Measurements from ENCODE around the gene CCDC43.

DNA sequence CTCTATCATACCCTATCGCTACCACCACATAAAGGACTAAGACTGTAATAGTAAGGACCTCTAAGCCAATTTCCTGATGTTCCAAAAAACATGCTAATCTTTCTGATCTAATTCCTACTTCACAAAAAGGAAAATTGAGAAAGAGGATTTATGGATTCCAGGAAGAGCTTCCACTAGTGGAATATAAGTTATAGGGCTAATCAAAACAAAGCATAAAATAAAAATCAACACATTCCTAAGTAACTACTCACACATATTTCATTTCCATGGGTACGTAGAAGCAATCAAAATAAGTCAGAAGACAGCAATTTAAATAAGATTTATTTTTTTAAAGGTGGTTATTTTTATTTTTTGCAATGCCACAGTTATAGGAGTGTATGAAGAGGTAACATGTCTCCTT, 12.4 kb downstream of the CCDC43 start:
- TF ChIP-seq ZFP30 (CRISPR knock-in tag; IDR thresholded peaks at IDR 0.05), result no peak
- no peak for TF ChIP-seq TOX (CRISPR knock-in tag; IDR thresholded peaks at IDR 0.05; ENCODE audit: borderline replicate concordance)
- TF ChIP-seq ZFP3 (CRISPR knock-in tag; IDR thresholded peaks at IDR 0.05), result no peak
- TF ChIP-seq, protein P1, sequence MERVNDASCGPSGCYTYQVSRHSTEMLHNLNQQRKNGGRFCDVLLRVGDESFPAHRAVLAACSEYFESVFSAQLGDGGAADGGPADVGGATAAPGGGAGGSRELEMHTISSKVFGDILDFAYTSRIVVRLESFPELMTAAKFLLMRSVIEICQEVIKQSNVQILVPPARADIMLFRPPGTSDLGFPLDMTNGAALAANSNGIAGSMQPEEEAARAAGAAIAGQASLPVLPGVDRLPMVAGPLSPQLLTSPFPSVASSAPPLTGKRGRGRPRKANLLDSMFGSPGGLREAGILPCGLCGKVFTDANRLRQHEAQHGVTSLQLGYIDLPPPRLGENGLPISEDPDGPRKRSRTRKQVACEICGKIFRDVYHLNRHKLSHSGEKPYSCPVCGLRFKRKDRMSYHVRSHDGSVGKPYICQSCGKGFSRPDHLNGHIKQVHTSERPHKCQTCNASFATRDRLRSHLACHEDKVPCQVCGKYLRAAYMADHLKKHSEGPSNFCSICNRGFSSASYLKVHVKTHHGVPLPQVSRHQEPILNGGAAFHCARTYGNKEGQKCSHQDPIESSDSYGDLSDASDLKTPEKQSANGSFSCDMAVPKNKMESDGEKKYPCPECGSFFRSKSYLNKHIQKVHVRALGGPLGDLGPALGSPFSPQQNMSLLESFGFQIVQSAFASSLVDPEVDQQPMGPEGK (CRISPR knock-in tag; IDR thresholded peaks at IDR 0.05; ENCODE audit: borderline replicate concordance), result no peak
- TF ChIP-seq, protein P2, sequence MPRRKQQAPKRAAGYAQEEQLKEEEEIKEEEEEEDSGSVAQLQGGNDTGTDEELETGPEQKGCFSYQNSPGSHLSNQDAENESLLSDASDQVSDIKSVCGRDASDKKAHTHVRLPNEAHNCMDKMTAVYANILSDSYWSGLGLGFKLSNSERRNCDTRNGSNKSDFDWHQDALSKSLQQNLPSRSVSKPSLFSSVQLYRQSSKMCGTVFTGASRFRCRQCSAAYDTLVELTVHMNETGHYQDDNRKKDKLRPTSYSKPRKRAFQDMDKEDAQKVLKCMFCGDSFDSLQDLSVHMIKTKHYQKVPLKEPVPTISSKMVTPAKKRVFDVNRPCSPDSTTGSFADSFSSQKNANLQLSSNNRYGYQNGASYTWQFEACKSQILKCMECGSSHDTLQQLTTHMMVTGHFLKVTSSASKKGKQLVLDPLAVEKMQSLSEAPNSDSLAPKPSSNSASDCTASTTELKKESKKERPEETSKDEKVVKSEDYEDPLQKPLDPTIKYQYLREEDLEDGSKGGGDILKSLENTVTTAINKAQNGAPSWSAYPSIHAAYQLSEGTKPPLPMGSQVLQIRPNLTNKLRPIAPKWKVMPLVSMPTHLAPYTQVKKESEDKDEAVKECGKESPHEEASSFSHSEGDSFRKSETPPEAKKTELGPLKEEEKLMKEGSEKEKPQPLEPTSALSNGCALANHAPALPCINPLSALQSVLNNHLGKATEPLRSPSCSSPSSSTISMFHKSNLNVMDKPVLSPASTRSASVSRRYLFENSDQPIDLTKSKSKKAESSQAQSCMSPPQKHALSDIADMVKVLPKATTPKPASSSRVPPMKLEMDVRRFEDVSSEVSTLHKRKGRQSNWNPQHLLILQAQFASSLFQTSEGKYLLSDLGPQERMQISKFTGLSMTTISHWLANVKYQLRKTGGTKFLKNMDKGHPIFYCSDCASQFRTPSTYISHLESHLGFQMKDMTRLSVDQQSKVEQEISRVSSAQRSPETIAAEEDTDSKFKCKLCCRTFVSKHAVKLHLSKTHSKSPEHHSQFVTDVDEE (CRISPR knock-in tag; IDR thresholded peaks at IDR 0.05), result no peak
- no peak for TF ChIP-seq SNAI2 (CRISPR knock-in tag; IDR thresholded peaks at IDR 0.05)
- TF ChIP-seq, protein P3, sequence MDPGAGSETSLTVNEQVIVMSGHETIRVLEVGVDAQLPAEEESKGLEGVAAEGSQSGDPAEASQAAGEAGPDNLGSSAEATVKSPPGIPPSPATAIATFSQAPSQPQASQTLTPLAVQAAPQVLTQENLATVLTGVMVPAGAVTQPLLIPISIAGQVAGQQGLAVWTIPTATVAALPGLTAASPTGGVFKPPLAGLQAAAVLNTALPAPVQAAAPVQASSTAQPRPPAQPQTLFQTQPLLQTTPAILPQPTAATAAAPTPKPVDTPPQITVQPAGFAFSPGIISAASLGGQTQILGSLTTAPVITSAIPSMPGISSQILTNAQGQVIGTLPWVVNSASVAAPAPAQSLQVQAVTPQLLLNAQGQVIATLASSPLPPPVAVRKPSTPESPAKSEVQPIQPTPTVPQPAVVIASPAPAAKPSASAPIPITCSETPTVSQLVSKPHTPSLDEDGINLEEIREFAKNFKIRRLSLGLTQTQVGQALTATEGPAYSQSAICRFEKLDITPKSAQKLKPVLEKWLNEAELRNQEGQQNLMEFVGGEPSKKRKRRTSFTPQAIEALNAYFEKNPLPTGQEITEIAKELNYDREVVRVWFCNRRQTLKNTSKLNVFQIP (CRISPR knock-in tag; IDR thresholded peaks at IDR 0.05; ENCODE audit: borderline replicate concordance, low read depth), result no peak
